Stimulated activated naive CD4-positive, alpha-beta T cell (primary cell): ENCODE data around the gene PCDHA8.
"Not testable (repeated sequence)": the region's sequence is repeated elsewhere in the genome, so short reads cannot be mapped to it uniquely, and the experiment has no call there.

ENCODE experiments used
- DNase-seq, 6 experiments: peaks; one replicate each; lab custom pipeline; 2025; lab: John Stamatoyannopoulos, UW

The PCDHA8 gene, protein sequence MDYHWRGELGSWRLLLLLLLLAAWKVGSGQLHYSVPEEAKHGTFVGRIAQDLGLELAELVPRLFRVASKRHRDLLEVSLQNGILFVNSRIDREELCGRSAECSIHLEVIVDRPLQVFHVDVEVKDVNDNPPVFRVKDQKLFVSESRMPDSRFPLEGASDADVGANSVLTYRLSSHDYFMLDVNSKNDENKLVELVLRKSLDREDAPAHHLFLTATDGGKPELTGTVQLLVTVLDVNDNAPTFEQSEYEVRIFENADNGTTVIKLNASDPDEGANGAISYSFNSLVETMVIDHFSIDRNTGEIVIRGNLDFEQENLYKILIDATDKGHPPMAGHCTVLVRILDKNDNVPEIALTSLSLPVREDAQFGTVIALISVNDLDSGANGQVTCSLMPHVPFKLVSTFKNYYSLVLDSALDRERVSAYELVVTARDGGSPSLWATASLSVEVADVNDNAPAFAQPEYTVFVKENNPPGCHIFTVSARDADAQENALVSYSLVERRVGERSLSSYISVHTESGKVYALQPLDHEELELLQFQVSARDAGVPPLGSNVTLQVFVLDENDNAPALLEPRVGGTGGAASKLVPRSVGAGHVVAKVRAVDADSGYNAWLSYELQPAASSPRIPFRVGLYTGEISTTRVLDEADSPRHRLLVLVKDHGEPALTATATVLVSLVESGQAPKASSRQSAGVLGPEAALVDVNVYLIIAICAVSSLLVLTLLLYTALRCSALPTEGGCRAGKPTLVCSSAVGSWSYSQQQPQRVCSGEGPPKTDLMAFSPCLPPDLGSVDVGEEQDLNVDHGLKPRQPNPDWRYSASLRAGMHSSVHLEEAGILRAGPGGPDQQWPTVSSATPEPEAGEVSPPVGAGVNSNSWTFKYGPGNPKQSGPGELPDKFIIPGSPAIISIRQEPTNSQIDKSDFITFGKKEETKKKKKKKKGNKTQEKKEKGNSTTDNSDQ

DNA sequence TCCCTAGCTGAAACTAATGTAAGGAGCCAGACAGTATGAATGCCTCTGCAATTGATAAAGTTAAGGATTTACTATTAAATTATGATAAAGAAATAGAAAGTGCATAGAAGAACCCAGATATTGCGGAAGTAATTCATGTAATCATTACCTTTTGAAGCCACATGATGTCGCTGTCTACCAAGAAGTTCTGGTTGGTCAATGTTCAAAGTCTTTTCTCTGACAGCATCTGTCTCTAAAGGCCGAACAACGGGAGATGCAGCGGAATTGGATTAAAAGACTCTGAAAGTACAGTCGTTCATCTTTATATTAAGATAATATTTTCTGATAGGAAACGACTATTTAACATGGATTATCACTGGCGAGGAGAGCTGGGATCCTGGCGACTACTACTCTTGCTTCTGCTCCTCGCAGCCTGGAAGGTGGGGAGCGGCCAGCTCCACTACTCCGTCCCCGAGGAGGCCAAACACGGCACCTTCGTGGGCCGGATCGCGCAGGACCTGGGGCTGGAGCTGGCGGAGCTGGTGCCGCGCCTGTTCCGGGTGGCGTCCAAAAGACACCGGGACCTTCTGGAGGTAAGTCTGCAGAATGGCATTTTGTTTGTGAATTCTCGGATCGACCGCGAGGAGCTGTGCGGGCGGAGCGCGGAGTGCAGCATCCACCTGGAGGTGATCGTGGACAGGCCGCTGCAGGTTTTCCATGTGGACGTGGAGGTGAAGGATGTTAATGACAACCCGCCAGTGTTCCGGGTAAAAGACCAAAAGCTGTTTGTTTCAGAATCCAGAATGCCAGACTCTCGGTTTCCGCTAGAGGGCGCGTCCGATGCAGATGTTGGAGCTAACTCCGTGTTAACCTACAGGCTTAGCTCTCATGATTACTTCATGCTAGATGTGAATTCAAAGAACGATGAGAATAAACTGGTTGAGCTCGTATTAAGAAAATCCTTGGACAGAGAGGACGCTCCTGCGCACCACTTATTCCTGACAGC, at the start of gene PCDHA8:
PCDHA8 (plus strand) TSS at position 210 of the 985 bp plus-strand sequence; CDS start at position 345, 135 bp downstream.
- DNase-seq, result no peak

DNA sequence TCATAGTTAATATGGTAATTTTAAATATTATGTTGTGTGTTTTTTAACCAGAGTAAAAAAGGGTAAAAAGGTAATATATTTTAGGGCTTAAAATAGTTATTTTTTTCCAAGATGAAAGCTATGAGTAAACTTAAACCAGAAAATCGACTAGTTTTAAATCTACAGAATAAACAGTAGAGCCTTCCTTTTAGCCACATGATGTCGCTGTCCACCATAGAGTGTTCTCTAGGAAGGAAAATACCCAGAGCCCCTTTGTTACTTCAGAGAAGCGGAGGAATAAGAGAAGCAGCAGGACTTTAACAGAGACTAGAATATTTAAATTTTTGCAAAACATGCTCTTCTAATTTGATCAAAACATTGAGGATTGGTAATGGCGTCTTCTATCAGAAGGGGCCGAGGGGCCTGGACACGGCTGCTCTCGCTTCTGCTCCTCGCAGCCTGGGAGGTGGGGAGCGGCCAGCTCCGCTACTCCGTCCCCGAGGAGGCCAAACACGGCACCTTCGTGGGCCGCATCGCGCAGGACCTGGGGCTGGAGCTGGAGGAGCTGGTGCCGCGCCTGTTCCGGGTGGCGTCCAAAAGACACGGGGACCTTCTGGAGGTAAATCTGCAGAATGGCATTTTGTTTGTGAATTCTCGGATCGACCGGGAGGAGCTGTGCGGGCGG, 46.3 kb upstream of the PCDHA8 start, which contains the start of gene PCDHA2:
PCDHA2 (plus strand) TSS at position 258 of the 664 bp plus-strand sequence.
- DNase-seq, result no peak

DNA sequence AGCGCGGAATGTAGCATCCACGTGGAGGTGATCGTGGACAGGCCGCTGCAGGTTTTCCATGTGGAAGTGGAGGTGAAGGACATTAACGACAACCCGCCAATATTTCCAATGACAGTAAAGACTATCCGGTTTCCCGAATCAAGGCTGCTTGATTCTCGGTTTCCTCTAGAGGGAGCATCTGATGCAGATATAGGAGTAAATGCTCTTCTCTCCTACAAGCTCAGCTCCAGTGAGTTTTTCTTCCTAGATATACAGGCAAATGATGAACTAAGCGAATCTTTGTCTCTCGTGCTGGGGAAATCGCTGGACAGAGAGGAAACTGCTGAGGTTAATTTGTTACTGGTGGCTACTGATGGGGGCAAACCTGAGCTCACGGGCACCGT, 45.7 kb upstream of the PCDHA8 start:
- no peak for DNase-seq

DNA sequence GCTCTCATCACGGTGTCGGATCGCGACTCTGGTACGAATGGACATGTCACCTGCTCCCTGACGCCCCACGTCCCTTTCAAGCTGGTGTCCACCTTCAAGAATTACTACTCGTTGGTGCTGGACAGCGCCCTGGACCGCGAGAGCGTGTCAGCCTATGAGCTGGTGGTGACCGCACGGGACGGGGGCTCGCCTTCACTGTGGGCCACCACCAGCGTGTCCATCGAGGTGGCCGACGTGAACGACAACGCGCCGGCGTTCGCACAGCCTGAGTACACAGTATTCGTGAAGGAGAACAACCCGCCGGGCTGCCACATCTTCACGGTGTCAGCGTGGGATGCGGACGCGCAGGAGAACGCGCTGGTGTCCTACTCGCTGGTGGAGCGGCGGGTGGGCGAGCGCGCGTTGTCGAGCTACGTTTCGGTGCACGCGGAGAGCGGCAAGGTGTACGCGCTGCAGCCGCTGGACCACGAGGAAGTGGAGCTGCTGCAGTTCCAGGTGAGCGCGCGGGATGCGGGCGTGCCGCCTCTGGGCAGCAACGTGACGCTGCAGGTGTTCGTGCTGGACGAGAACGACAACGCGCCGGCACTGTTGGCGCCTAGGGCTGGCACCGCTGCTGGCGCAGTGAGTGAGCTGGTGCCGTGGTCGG, 44.8 kb upstream of the PCDHA8 start:
- DNase-seq, result not testable (repeated sequence)

DNA sequence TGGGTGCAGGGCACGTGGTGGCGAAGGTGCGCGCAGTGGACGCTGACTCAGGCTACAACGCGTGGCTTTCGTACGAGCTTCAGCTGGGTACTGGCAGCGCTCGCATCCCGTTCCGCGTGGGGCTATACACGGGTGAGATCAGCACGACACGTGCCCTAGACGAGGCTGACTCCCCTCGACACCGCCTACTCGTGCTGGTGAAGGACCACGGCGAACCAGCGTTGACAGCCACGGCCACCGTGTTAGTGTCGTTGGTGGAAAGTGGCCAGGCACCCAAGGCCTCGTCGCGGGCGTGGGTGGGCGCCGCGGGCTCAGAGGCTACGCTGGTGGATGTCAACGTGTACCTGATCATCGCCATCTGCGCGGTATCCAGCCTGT, 44.3 kb upstream of the PCDHA8 start:
- DNase-seq, result no peak

DNA sequence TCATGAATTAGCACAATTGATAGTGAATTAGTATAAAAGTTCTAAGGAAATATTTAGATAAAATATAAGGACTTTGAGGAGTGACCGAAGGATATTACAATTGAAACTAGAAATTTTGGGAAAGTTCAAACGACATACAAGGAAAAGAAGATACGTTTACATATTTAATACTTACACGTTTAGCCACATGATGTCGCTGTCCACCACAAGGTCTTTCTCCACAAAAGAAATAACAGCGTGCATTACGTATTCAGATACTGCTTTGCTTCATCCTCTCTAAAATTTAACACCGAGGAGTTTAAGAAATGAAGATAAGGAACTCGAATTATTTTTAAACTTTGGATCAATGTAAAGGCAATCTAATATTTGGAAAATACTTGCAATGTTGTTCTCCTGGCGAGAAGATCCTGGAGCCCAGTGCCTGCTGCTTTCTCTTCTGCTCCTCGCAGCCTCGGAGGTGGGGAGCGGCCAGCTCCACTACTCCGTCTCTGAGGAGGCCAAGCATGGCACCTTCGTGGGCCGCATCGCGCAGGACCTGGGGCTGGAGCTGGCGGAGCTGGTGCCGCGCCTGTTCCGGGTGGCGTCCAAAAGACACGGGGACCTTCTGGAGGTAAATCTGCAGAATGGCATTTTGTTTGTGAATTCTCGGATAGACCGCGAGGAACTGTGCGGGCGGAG, 40.0 kb upstream of the PCDHA8 start, which contains the start of gene PCDHA3:
PCDHA3 (plus strand) TSS at position 242 of the 678 bp plus-strand sequence.
- DNase-seq, result no peak

DNA sequence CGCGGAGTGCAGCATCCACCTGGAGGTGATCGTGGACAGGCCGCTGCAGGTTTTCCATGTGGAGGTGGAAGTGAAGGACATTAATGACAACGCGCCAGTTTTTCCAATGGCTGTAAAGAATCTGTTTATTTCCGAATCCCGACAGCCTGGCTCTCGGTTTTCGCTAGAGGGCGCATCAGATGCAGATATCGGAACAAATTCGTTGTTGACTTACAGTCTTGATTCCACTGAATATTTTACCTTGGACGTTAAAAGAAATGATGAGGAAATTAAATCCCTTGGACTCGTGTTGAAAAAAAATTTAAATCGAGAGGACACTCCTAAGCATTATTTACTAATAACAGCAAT, 39.5 kb upstream of the PCDHA8 start:
- no peak for DNase-seq

DNA sequence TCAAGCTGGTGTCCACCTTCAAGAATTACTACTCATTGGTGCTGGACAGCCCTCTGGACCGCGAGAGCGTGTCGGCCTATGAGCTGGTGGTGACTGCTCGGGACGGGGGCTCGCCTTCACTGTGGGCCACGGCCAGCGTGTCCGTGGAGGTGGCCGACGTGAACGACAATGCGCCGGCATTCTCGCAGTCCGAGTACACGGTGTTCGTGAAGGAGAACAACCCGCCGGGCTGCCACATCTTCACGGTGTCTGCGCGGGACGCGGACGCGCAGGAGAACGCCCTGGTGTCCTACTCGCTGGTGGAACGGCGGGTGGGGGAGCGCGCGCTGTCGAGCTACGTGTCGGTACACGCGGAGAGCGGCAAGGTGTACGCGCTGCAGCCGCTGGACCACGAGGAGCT, 38.6 kb upstream of the PCDHA8 start:
- DNase-seq, result not testable (repeated sequence)

DNA sequence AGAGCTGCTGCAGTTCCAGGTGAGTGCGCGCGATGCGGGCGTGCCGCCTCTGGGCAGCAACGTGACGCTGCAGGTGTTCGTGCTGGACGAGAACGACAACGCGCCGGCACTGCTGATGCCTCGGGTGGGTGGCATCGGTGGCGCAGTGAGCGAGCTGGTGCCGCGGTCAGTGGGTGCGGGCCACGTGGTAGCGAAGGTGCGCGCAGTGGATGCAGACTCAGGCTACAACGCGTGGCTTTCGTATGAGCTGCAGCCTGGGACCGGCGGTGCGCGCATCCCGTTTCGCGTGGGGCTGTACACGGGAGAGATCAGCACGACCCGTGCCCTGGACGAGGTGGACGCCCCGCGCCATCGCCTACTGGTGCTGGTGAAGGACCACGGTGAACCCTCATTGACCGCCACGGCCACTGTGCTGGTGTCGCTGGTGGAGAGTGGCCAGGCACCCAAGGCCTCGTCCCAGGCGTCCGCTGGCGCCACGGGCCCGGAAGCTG, 38.2 kb upstream of the PCDHA8 start:
- no peak for DNase-seq

DNA sequence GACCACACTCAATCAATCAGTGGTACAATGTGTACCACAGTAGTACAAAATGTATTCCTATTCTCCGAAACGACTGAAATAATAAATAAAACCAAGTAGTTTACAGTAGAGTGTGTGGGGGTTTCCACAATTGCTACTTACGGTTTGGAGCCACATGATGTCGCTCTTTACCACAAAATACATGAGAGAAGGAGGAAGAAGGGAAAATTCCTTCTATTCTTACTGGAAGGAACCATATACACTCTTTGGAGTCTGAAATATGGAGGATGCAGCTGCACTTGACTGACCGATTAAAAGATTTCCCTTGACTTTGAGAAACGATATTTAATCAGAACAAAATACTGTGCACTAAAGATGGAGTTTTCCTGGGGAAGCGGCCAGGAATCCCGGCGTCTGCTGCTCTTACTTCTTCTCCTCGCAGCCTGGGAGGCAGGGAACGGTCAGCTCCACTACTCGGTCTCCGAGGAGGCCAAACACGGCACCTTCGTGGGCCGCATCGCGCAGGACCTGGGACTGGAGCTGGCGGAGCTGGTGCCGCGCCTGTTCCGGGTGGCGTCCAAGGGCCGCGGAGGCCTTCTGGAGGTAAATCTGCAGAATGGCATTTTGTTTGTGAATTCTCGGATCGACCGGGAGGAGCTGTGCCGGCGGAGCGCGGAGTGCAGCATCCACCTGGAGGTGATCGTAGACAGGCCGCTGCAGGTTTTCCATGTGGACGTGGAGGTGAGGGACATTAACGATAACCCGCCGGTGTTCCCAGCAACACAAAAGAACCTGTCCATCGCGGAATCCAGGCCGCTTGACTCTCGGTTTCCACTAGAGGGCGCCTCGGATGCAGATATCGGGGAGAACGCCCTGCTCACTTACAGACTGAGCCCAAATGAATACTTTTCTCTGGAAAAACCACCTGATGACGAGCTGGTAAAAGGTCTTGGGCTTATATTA, 33.9 kb upstream of the PCDHA8 start, which contains the start of gene PCDHA4:
PCDHA4 (plus strand) TSS at position 235 of the 942 bp plus-strand sequence.
- DNase-seq, result no peak

DNA sequence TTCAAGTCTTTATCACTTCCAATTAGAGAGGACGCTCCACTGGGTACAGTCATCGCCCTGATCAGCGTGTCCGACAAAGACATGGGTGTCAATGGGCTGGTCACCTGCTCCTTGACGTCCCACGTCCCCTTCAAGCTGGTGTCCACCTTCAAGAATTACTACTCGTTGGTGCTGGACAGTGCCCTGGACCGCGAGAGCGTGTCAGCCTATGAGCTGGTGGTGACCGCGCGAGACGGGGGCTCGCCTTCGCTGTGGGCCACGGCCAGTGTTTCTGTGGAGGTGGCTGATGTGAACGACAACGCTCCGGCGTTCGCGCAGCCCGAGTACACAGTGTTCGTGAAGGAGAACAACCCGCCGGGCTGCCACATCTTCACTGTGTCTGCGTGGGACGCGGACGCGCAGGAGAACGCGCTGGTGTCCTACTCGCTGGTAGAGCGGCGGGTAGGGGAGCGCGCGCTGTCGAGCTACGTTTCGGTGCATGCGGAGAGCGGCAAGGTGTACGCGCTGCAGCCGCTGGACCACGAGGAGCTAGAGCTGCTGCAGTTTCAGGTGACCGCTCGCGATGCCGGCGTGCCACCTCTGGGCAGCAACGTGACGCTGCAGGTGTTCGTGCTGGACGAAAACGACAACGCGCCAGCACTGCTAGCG, 32.6 kb upstream of the PCDHA8 start:
- DNase-seq, result not testable (repeated sequence)

DNA sequence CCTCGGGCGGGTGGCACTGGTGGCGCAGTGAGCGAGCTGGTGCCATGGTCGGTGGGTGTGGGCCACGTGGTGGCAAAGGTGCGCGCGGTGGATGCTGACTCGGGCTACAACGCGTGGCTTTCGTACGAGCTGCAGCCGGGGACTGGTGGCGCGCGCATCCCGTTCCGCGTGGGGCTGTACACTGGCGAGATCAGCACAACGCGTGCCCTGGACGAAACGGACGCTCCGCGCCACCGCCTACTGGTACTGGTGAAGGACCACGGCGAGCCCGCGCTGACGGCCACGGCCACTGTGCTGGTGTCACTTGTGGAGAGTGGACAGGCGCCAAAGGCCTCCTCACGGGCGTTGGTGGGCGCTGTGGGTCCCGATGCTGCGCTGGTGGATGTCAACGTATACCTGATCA, 32.1 kb upstream of the PCDHA8 start:
- no peak for DNase-seq

DNA sequence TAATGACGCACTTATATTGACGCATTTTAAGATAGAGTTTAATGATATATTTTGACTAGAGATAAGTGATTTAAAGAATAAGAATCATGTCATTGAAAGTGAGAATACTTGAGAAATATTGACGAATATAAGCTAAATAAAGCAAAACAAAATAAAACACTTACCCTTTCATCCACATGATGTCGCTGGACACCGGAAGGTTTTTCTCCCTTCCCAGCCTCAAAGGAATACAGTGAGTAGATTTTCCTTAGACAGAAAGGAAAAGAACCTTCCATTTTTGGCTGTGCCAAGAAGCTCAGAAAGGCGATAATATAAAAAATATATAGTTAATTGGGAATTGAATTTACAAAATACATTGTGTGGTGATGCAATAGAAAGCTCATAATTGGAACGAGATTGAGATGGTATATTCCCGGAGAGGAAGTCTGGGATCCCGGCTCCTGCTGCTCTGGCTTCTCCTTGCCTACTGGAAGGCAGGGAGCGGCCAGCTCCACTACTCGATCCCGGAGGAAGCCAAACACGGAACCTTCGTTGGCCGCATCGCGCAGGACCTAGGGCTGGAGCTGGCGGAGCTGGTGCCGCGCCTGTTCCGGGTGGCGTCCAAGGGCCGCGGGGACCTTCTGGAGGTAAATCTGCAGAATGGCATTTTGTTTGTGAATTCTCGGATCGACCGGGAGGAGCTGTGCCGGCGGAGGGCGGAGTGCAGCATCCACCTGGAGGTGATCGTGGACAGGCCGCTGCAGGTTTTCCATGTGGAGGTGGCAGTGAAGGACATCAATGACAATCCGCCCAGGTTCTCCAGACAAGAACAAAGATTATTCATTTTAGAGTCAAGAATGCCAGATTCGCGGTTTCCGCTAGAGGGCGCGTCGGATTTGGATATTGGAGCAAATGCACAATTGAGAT, 19.4 kb upstream of the PCDHA8 start, which contains the start of gene PCDHA5:
PCDHA5 (plus strand) TSS at position 239 of the 906 bp plus-strand sequence.
- DNase-seq, result no peak

DNA sequence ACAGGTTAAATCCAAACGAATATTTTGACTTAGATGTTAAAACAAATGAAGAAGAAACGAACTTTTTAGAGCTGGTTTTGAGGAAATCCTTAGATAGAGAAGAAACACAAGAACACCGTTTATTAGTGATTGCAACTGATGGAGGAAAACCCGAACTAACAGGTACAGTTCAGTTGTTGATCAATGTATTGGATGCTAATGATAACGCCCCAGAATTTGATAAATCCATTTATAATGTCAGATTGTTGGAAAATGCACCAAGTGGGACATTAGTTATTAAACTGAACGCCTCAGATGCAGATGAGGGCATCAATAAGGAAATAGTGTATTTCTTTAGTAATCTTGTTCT, 18.7 kb upstream of the PCDHA8 start:
- DNase-seq, result no peak

DNA sequence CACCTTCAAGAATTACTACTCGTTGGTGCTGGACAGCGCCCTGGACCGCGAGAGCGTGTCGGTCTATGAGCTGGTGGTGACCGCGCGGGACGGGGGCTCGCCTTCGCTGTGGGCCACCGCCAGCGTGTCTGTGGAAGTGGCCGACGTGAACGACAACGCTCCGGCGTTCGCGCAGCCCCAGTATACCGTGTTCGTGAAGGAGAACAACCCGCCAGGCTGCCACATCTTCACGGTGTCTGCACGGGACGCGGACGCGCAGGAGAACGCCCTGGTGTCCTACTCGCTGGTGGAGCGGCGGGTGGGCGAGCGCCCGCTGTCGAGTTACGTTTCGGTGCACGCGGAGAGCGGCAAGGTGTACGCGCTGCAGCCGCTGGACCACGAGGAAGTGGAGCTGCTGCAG, 18.0 kb upstream of the PCDHA8 start:
- DNase-seq, result not testable (repeated sequence)

DNA sequence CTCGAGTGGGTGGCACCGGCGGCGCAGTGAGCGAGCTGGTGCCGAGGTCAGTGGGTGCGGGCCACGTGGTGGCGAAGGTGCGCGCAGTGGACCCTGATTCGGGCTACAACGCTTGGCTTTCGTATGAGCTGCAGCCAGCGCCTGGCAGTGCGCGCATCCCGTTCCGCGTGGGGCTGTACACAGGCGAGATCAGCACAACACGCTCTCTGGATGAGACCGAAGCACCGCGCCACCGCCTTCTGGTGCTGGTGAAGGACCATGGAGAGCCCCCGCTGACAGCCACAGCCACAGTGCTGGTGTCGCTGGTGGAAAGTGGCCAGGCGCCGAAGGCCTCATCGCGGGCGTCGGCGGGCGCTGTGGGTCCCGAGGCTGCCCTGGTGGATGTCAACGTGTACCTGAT, 17.5 kb upstream of the PCDHA8 start:
- no peak for DNase-seq
